Ishikawa (cell line): ENCODE measurements around the gene CRAMP1.

ENCODE experiments used
- CEBPB ChIP-seq: IDR thresholded peaks from 2 replicates; pipeline ENCODE4 v1.6.1; 2012
- EGR1 ChIP-seq: IDR thresholded peaks from 2 replicates; pipeline ENCODE4 v1.6.1; 2012
- RAD21 ChIP-seq: IDR thresholded peaks from 2 replicates; pipeline ENCODE4 v1.6.1; 2012; ENCODE audit warnings: low read depth
- TAF1 ChIP-seq: IDR thresholded peaks from 2 replicates; pipeline ENCODE4 v1.6.1; 2012; ENCODE audit warnings: low read depth, mild to moderate bottlenecking
- TF ChIP-seq, protein P1 (sequence below): IDR thresholded peaks from 2 replicates; pipeline ENCODE4 v1.6.1; 2012
- TF ChIP-seq, protein P2 (sequence below): IDR thresholded peaks from 2 replicates; pipeline ENCODE4 v1.6.1; 2012
- TF ChIP-seq, protein P3 (sequence below): IDR thresholded peaks from 2 replicates; pipeline ENCODE4 v1.6.1; 2012; ENCODE audit warnings: low read depth, mild to moderate bottlenecking

DNA sequence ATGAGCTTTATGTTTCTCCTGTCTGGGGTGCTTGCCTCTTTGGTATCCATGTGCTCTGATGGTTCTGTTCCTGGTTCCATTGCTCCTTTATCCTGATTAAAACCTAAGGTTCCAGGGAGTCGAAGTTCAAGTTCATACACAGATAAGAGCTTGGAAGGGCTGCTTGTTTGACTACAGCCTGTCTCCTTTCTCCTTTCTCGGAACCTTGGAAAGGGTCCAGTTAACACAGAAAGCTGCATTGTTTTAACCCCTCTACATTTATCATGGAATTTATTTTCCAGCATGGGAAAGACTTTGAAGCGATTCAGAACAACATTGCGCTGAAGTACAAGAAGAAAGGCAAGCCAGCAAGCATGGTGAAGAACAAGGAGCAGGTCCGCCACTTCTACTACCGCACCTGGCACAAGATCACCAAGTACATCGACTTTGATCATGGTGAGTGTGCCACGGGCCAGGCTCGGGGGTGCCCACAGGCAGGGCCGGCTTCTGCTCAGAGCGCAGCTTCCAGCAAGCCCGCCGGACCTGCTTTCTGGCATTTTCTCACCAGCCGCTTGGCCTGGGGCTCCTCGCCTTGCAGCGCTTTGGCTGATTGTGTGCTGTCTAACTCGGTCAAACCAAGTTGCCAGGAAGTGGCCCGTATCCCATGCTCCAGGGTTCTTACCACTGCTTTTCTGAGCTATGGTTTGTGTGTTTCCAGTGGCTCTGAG lies 19.9 kb downstream of the CRAMP1 start:
- no peak for TF ChIP-seq CEBPB
- TF ChIP-seq, protein P1, sequence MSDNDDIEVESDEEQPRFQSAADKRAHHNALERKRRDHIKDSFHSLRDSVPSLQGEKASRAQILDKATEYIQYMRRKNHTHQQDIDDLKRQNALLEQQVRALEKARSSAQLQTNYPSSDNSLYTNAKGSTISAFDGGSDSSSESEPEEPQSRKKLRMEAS: no peak
- TF ChIP-seq, protein P2, sequence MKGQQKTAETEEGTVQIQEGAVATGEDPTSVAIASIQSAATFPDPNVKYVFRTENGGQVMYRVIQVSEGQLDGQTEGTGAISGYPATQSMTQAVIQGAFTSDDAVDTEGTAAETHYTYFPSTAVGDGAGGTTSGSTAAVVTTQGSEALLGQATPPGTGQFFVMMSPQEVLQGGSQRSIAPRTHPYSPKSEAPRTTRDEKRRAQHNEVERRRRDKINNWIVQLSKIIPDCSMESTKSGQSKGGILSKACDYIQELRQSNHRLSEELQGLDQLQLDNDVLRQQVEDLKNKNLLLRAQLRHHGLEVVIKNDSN: no peak
- no peak for TF ChIP-seq RAD21
- TF ChIP-seq, protein P3, sequence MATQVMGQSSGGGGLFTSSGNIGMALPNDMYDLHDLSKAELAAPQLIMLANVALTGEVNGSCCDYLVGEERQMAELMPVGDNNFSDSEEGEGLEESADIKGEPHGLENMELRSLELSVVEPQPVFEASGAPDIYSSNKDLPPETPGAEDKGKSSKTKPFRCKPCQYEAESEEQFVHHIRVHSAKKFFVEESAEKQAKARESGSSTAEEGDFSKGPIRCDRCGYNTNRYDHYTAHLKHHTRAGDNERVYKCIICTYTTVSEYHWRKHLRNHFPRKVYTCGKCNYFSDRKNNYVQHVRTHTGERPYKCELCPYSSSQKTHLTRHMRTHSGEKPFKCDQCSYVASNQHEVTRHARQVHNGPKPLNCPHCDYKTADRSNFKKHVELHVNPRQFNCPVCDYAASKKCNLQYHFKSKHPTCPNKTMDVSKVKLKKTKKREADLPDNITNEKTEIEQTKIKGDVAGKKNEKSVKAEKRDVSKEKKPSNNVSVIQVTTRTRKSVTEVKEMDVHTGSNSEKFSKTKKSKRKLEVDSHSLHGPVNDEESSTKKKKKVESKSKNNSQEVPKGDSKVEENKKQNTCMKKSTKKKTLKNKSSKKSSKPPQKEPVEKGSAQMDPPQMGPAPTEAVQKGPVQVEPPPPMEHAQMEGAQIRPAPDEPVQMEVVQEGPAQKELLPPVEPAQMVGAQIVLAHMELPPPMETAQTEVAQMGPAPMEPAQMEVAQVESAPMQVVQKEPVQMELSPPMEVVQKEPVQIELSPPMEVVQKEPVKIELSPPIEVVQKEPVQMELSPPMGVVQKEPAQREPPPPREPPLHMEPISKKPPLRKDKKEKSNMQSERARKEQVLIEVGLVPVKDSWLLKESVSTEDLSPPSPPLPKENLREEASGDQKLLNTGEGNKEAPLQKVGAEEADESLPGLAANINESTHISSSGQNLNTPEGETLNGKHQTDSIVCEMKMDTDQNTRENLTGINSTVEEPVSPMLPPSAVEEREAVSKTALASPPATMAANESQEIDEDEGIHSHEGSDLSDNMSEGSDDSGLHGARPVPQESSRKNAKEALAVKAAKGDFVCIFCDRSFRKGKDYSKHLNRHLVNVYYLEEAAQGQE: no peak
- no peak for TF ChIP-seq EGR1
- no peak for TF ChIP-seq TAF1
